HG03175 (cell line): ENCODE data around the gene COA5.
"Not testable (repeated sequence)": the region's sequence is repeated elsewhere in the genome, so short reads cannot be mapped to it uniquely, and the experiment has no call there.

Experiments
- ATAC-seq: cut with Tn5 transposase; IDR thresholded peaks from one replicate; pipeline ENCODE4 v1.9.1; 2021; ENCODE audit warnings: mild to moderate bottlenecking, moderate library complexity; ENCODE audit not compliant: unreplicated experiment

Gene COA5

GRCh38 chr2:98607104-98607503 is 1.2 kb downstream of the COA5 start:
- ATAC-seq, result no peak

- ATAC-seq, result no peak
These were observed 1.9 kb downstream of the COA5 start for GRCh38 chr2:98606431-98606830.

GRCh38 chr2:98605076-98605475 is 3.2 kb downstream of the COA5 start:
- no peak for ATAC-seq

GRCh38 chr2:98604547-98604946 is 3.8 kb downstream of the COA5 start:
- no peak for ATAC-seq

GRCh38 chr2:98601532-98602132 is 6.7 kb downstream of the COA5 start:
- ATAC-seq, result peak; percentile 92

GRCh38 chr2:98598781-98599428 is 9.4 kb downstream of the COA5 start:
- ATAC-seq, result no peak

GRCh38 chr2:98594665-98595064 is 13.6 kb downstream of the COA5 start:
- ATAC-seq, result not testable (repeated sequence)

GRCh38 chr2:98592565-98592964 is 15.7 kb downstream of the COA5 start:
- no peak for ATAC-seq

GRCh38 chr2:98589489-98589888 is 18.8 kb downstream of the COA5 start:
- ATAC-seq, result no peak

- no peak for ATAC-seq
These were observed 19.4 kb downstream of the COA5 start for GRCh38 chr2:98588880-98589431.

GRCh38 chr2:98586551-98587140 is 21.7 kb downstream of the COA5 start:
- ATAC-seq, result no peak

- ATAC-seq, result no peak
These were observed 22.9 kb downstream of the COA5 start for GRCh38 chr2:98585386-98585785.

- no peak for ATAC-seq
These were observed 24.3 kb downstream of the COA5 start for GRCh38 chr2:98583816-98584618.

GRCh38 chr2:98583276-98583675 is 25.0 kb downstream of the COA5 start:
- no peak for ATAC-seq

- ATAC-seq, result no peak
These were observed 25.8 kb downstream of the COA5 start for GRCh38 chr2:98582523-98582922.

- no peak for ATAC-seq
These were observed 27.5 kb downstream of the COA5 start for GRCh38 chr2:98580656-98581284.

GRCh38 chr2:98579926-98580325 is 28.4 kb downstream of the COA5 start:
- no peak for ATAC-seq

- no peak for ATAC-seq
These were observed 30.1 kb downstream of the COA5 start for GRCh38 chr2:98578231-98578630.

- no peak for ATAC-seq
These were observed 31.0 kb downstream of the COA5 start for GRCh38 chr2:98577313-98577712.

GRCh38 chr2:98576666-98577312 is 31.5 kb downstream of the COA5 start:
- ATAC-seq, result no peak
